Lower leg skin (tissue), 3 donors: Measurements from ENCODE around the gene TRMT2A.

Experiments
- POLR2A ChIP-seq, 2 donors: fragments of 450-650 bp; IDR thresholded peaks; one replicate each; pipeline ENCODE4 v1.6.1; 2016 to 2017; ENCODE audit warnings: antibody characterized with exemption in 2 of 2, mild to moderate bottlenecking in 1 of 2, moderate library complexity in 1 of 2
- TF ChIP-seq, protein P1 (sequence below), 3 donors: fragments of 450-650 bp; IDR thresholded peaks; one replicate each; pipeline ENCODE4 v1.5.1; 2016; ENCODE audit warnings: antibody characterized with exemption in 3 of 3, mild to moderate bottlenecking in 3 of 3, moderate library complexity in 2 of 3

DNA sequence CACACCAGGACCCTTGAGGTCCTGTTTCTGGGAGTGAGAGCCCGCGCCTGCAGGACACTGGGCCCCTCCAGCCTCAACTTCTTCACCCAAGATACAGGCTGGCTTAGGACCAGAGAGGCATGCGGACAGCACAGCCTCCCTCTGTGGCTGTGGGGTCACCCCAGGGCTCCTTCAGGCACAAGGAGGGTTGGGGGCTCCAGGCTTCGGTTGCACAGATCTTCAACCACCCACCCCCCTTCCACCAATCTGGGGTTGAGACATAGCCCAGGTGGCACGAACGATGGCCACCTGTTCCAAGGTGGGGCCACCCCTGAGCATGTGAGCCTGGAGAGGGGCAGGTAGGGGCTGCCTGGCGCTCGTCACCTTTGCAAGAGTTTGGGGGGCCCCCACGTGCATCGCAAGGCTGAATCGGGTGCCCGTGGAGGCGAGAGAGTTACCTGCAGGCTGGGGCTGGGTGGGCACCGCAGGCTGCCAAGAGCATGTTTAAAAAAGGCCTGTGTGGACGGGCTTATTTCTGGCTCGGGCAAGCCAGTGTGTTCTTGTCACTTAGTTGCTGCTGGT is 15.7 kb upstream of the TRMT2A start:
- TF ChIP-seq, protein P1, sequence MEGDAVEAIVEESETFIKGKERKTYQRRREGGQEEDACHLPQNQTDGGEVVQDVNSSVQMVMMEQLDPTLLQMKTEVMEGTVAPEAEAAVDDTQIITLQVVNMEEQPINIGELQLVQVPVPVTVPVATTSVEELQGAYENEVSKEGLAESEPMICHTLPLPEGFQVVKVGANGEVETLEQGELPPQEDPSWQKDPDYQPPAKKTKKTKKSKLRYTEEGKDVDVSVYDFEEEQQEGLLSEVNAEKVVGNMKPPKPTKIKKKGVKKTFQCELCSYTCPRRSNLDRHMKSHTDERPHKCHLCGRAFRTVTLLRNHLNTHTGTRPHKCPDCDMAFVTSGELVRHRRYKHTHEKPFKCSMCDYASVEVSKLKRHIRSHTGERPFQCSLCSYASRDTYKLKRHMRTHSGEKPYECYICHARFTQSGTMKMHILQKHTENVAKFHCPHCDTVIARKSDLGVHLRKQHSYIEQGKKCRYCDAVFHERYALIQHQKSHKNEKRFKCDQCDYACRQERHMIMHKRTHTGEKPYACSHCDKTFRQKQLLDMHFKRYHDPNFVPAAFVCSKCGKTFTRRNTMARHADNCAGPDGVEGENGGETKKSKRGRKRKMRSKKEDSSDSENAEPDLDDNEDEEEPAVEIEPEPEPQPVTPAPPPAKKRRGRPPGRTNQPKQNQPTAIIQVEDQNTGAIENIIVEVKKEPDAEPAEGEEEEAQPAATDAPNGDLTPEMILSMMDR (IDR thresholded peaks at IDR 0.05) = no peak
- no peak for TF ChIP-seq POLR2A (IDR thresholded peaks at IDR 0.05)
